Mesothelial cell of epicardium (in vitro differentiated cells): Measurements from ENCODE around the gene RBM19. TPM values are rescaled to one million over a fixed set of nuclear protein-coding genes. Genes with fewer than 3 reads are reported as not detected.

ENCODE experiments used
- DNase-seq, 2 experiments: peaks; one replicate each; pipeline ENCODE4 v3.0.0; 2021; ENCODE audit warnings: low spot score in 2 of 2; ENCODE audit not compliant: unreplicated experiment in 2 of 2
- H3K27ac Mint-ChIP-seq: 2 replicates; pipeline ENCODE4 v1.8.0; 2021; ENCODE audit warnings: mixed read lengths
- H3K27me3 Mint-ChIP-seq: 2 replicates; pipeline ENCODE4 v1.8.0; 2021; ENCODE audit warnings: low read depth, mixed read lengths
- H3K36me3 Mint-ChIP-seq: 2 replicates; pipeline ENCODE4 v1.8.0; 2021; ENCODE audit warnings: mixed read lengths
- H3K4me1 Mint-ChIP-seq: 2 replicates; pipeline ENCODE4 v1.8.0; 2021; ENCODE audit warnings: mixed read lengths
- H3K4me3 Mint-ChIP-seq: 2 replicates; pipeline ENCODE4 v1.8.0; 2021; ENCODE audit warnings: mild to moderate bottlenecking, moderate library complexity, mixed read lengths
- H3K9me3 Mint-ChIP-seq: 2 replicates; pipeline ENCODE4 v1.8.0; 2021; ENCODE audit warnings: mixed read lengths
- total RNA-seq: library from RNA; stranded (reverse); gene quantifications from 3 replicates; pipeline ENCODE4 v1.2.1, GENCODE V29; 2021
- TF ChIP-seq, protein P1 (sequence below): fragments of 200-600 bp; sonication (generic); IDR thresholded peaks from one replicate; pipeline ENCODE4 v1.5.0; 2021; ENCODE audit warnings: antibody characterized with exemption; ENCODE audit not compliant: unreplicated experiment

The RBM19 gene
- total RNA-seq, 1 donor from 2014 or later, result 43.4 TPM

GRCh38 chr12:113804961-113805600, 161.0 kb downstream of the RBM19 start:
- H3K4me3 Mint-ChIP-seq, result no peak overlapping the region
- peaks cover 6% of the 10 kb centered on the region for H3K9me3 Mint-ChIP-seq
- no peaks in the 10 kb centered on the region for H3K4me1 Mint-ChIP-seq
- DNase-seq, result no peak
- no peak overlapping the region for H3K27ac Mint-ChIP-seq
- H3K27me3 Mint-ChIP-seq, result no peaks in the 10 kb centered on the region
- H3K36me3 Mint-ChIP-seq, result peaks cover 6% of the 10 kb centered on the region
- TF ChIP-seq, protein P1, sequence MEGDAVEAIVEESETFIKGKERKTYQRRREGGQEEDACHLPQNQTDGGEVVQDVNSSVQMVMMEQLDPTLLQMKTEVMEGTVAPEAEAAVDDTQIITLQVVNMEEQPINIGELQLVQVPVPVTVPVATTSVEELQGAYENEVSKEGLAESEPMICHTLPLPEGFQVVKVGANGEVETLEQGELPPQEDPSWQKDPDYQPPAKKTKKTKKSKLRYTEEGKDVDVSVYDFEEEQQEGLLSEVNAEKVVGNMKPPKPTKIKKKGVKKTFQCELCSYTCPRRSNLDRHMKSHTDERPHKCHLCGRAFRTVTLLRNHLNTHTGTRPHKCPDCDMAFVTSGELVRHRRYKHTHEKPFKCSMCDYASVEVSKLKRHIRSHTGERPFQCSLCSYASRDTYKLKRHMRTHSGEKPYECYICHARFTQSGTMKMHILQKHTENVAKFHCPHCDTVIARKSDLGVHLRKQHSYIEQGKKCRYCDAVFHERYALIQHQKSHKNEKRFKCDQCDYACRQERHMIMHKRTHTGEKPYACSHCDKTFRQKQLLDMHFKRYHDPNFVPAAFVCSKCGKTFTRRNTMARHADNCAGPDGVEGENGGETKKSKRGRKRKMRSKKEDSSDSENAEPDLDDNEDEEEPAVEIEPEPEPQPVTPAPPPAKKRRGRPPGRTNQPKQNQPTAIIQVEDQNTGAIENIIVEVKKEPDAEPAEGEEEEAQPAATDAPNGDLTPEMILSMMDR, result no peak

- TF ChIP-seq, protein P1, result no peak
- Mint-ChIP-seq H3K27me3 (no peaks in the 10 kb centered on the region), H3K36me3 (peaks cover 5% of the 10 kb centered on the region), H3K27ac (no peak overlapping the region), H3K9me3 (peaks cover 6% of the 10 kb centered on the region), H3K4me1 (no peaks in the 10 kb centered on the region), H3K4me3 (no peak overlapping the region)
- no peak for DNase-seq
These were observed 162.4 kb downstream of the RBM19 start for GRCh38 chr12:113803759-113804140.

DNA sequence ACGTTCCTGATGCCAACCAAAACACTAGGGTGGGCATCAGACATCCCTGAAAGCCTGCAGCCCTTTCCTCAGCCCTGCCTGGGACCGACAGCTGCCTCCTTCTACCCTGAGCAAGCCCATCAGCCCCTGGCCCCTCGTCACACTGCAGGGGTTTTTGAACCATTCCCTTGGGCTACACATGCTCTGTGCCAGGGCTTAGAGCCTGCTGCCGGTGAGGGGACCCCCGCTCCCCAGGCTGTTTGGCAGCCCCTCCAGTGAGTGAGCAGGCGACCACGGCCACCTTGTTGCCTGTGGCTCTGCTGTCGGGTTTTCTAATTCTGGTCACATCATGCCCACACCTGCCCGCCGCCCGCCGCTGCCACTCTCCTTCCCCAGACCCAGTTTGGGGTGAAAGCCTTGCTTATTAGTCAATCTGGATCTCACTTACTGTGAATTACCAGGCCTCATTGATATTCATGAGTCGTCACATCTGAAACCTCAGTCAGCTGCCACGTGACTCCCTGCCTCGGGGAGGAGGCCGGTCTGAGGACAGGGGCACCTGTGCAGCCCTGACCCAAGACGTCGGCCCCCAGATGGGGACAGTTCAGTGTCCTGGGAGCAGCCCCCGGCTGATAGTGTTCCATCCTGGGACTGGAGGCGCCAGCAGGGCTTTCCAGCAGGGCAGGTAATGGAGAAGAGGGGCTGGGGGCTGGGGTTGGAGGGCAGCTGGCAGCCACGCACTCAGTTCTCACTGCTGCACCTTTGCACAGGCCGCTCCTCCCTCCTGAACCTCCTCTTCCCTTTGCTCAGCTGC, 163.0 kb downstream of the RBM19 start:
- H3K27me3 Mint-ChIP-seq, result no peaks in the 10 kb centered on the region
- H3K27ac Mint-ChIP-seq, result no peak overlapping the region
- H3K4me3 Mint-ChIP-seq, result no peak overlapping the region
- TF ChIP-seq, protein P1, result no peak
- H3K9me3 Mint-ChIP-seq, result peaks cover 6% of the 10 kb centered on the region
- no peak for DNase-seq
- peaks cover 5% of the 10 kb centered on the region for H3K36me3 Mint-ChIP-seq
- H3K4me1 Mint-ChIP-seq, result no peaks in the 10 kb centered on the region

- Mint-ChIP-seq H3K4me1 (no peaks in the 10 kb centered on the region), H3K9me3 (peaks cover 6% of the 10 kb centered on the region), H3K4me3 (no peak overlapping the region), H3K36me3 (peaks cover 5% of the 10 kb centered on the region), H3K27me3 (no peaks in the 10 kb centered on the region), H3K27ac (no peak overlapping the region)
- TF ChIP-seq, protein P1, result no peak
- no peak for DNase-seq
These were observed 163.9 kb downstream of the RBM19 start for GRCh38 chr12:113802000-113802749.

DNA sequence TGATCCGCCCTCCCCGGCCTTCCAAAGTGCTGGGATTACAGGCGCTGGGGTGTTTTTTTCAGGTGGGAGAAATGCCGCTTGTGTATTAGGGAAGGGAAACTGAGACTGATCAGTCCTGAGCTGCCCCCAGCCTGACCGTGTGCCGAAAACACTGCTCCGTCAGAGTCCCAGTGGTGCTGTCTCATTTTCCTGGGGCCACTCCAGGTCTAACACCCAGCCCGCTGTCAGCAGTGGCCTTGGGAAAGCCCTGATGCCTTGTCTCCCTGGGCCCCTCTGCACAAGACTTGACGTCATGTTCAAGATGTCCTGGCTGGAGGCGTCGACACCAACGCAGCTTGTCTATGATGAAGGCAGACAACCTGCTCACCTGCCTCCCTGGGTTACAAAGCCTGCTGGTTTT, 165.9 kb downstream of the RBM19 start:
- Mint-ChIP-seq H3K4me3 (no peak overlapping the region), H3K4me1 (no peaks in the 10 kb centered on the region), H3K27ac (no peak overlapping the region), H3K36me3 (no peaks in the 10 kb centered on the region), H3K27me3 (peaks cover 4% of the 10 kb centered on the region), H3K9me3 (no peaks in the 10 kb centered on the region)
- no peak for DNase-seq
- TF ChIP-seq, protein P1, result no peak
